SIG-M5 treated with dmso at 0.1 percent for 504 hours (cell line): ENCODE results near the gene ALPL.
A peak's percentile ranks its signal among the peaks of the same experiment; 100 is the strongest.

Experiments used
- DNase-seq: peaks from one replicate; lab custom pipeline; 2025; ENCODE audit not compliant: unreplicated experiment; lab: John Stamatoyannopoulos, UW

Gene ALPL

DNA sequence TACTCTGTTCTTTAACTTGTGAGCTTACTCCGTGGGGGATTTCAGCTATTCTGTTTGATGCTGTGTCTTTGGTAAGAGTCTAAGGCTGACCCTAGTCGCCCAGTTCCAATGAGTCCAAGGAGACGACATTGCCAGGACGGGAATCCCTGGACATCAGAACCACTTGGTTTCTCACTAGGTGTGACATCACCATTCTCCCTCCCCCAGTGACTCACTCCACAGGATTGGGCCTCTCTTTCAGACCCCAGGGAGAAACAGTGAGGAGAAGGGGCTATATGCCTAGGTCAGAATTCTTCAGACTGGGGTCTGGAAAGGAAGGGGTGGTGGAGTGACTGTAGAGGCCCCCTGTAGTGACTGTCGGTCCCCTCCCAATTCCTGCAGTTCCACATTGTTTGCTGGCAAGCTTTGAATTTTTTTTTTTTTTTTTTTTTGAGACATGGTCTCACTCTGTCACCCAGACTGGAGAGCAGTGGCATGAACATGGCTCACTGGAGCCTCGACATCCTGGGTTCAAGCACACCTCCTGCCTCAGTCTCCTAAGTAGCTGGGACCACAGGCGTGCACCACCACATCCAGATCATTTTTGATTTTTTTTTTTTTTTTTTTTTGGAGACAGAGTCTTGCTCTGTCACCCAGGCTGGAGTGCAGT, 21.3 kb downstream of the ALPL start:
- no peak for DNase-seq

DNA sequence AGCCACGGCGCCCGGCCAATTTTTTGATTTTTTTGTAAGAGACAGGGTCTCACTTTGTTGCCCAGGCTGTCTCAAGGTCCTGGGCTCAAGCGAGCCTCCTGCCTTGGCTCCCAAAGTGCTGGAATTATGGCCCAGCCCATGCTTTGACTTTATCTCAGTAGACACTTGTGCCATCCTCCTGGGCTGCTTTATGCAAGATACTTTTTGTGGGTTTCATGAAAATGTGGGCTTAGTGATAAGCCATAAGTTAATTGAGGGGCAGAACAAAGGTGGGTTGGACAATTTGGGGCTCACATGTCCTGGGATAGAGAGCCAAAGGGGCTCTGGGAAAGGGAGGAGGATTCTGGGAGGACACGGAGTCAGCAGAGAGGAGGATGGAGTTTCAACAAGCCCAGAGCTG, 22.0 kb downstream of the ALPL start:
- no peak for DNase-seq

GRCh38 chr1:21532496-21532895, 23.3 kb downstream of the ALPL start:
- no peak for DNase-seq

DNA sequence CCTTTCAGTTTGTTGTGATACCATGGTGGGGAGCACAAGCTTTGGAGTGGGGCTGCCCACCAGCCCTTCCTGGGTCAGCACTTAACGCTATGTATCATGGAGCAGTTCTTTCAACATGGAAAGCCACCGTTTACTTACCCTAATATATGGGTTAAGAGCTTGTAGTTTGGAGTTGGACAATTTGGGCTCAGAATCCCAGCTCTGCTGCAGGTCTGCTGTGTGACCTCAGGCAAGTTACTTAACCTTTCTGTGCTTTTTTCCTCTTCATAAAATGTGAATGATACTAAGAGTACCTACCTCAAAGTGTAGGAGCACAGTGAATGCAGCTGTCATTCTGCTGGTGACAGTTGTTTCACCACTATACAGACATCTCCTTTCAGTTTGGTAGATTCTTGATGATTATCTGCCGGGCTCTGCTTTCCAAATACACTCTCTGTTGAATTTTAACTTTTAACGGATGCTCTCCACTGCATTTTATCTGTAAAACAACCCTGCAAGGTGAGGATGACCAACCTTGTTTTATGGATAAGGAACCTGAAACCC, 23.8 kb downstream of the ALPL start:
- DNase-seq, result no peak

- DNase-seq, result no peak
Observed at GRCh38 chr1:21534146-21534545, 24.9 kb downstream of the ALPL start.

DNA sequence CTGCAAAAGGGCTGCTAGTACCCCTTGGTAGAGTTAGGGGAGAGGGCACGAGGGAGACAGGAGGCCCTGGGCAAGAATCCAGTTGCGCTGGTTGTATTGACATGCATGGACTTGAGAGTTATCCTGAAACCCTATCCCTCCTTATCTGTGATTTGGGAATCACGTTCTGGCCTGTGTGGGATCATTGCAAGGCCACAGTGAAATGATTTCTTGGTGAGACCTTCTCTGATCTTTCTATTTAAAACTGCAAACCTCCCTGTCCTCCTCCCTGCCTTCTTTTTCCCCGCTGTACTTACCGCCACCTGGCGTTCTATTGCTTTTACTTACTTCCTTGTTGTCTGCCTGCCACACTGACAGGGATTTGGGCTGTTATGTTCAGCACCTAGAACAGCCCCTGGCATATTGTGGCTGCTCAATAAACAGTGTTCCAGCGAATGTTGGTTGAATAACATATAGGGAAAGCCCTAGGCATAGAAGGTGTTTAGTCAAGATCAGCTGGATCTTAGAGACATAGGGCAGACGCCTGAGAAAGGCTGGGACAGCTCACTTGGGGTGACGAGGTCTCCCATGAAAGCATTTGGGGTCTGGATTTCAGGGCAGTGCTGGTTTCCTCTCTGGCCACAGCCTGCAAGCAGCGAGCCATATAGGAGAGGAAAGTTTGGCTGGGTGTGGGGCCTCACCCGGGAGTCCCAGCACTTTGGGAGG, 25.6 kb downstream of the ALPL start:
- peak; percentile 58 for DNase-seq

DNA sequence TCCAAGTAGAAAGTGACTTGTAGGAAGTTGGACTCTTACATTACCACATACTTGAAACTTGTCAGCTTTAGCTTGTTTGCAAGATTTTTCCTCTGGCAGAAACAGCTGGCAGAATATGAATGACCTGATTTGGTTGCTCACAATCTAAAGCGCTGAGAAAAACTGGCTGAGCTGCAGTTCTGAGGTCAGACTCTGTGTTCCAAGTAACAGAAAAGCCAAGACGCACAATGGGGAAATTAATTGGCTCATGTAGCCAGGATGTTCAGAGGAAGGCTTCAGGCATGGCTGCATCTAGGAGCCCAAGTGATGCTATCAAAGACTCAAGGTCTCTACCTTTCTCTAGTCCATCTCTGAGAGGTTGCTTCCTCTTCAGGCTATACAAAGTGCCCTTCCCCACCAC, 27.0 kb downstream of the ALPL start:
- DNase-seq, result no peak

DNA sequence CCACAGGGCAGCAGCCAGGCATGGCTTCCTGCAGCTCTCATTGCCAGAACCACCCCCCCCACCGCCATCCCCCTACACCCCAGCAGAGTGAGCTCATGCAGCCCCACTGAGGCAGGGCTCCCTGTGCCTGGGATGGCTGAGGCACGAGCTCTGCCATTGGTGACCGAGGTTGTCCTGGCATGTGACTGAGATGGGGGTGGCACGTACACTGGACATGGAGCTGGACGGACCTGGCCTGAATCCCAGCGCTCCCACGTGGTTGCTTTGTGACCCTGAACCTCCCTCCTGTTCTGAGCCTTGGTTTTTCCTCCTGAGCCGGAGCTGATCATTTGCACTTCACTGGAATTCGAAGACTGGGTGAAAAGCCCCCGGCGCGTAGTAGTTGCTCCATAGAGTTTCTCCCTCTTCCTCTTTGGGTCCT, 28.3 kb downstream of the ALPL start:
- no peak for DNase-seq

DNA sequence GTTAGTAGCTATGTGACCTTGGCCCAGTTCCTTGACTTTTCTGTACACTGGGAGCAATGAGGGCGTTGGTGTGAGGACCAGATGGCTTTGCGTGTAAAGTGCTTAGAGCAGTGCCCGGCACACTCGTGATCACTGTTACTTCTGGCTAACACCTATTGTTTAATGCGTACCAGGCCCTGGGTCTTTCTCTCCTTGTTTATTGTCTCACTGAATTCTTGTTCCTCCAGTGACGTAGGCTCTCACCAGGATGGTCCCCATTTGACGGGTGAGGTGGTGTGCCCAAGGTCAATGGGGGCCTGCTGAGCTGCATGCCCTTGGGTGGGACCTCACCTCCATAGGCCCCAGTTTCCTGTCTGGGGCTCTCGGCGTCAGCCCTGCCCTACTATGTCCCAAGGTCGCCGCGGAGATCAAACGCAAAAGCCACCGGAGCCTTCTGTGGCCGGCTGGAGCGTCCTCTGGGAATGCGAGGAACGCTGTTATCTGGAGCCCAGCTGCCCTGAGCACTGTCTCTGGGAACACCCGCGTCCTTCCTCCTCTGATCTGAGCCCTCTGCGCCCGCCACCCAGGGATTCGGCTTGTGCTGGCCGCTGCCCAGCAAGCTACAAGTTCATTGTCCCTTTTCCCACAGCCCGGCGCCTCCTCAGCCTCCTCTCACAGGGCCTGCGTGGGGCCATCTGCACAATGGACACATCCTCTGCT, 28.9 kb downstream of the ALPL start:
- DNase-seq, result no peak

- no peak for DNase-seq
Observed at GRCh38 chr1:21539933-21540332, 30.7 kb downstream of the ALPL start.

- DNase-seq, result no peak
Observed at GRCh38 chr1:21541329-21541728, 32.1 kb downstream of the ALPL start.

- no peak for DNase-seq
Observed at GRCh38 chr1:21541835-21542234, 32.6 kb downstream of the ALPL start.

GRCh38 chr1:21543598-21543997, 34.4 kb downstream of the ALPL start:
- DNase-seq, result no peak

- DNase-seq, result no peak
Observed at GRCh38 chr1:21544095-21544494, 34.9 kb downstream of the ALPL start.

DNA sequence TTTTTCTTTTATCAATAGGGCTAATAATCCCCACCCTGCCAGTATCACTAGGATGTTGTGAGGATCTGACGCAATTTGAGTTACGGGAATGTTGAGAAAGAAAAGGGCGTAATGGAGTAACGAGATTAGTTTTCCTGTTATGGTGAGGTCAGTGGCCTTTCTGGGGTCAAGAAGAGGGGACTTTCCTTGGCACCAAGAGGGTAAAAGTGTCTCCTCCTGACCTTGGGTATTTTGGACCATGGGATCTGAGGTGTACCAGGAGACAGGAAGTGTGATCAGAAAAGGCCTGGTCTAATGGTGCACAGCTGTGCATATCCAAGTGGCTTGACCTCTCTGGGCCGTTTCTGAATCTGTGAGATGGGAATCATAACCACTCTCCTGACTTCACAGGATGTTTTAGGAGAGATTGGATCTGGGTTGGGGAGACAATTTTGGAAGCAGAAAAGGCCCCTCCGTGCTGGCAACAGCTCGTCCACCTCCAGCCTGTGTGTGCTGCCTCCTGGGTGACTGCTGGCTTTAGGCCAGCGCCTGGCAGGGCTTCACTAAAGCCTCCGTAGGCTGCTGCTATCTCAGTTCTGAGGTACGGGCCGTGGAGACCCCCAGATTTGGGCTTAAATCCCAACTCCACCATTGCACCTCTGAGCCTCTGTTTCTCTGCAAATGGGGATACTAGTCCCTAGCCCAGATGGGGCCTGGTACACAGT, 37.1 kb downstream of the ALPL start:
- no peak for DNase-seq

- DNase-seq, result no peak
Observed at GRCh38 chr1:21547876-21548275, 38.7 kb downstream of the ALPL start.

- DNase-seq, result no peak
Observed at GRCh38 chr1:21550097-21550496, 40.9 kb downstream of the ALPL start.

DNA sequence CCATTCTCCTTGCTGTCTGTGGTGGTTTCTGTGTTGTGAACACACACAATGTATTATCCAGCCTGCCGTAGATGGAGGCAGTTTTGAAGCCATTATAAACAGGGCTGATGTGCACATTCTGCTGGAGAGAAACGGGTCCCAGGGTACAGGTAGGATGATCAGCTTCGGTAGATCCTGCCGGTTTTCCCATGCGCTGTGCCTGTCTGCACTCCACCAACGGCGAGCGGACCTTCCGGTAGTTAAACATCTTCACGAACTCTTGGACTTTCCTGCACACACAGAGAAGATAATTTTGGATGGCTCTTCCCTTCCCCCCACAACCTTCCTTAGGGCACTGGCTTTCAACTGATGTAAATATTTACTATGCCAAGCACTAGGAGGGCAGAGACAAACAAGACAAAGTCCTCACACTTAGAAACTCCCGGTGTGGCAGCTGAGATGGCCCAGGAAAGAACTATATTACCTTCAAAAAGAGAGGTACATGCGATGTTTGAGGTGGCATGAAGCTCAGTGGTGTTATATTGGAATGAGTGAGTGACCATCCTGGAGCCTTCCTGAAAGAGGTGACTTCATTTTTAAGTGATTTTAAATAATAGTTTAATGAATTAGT, 41.7 kb downstream of the ALPL start:
- no peak for DNase-seq

- peak; percentile 34 for DNase-seq
Observed at GRCh38 chr1:21552715-21553114, 43.5 kb downstream of the ALPL start.

GRCh38 chr1:21553116-21553926, 44.1 kb downstream of the ALPL start:
- no peak for DNase-seq
